Lung (tissue), 16 donors: ENCODE data around the gene MYBPH. TPM values are rescaled to one million over a fixed set of nuclear protein-coding genes. Genes with fewer than 3 reads are reported as not detected.

Source experiments
- ATAC-seq: fragments of 200-7000 bp; cut with Tn5 transposase; one replicate; pipeline ENCODE4 v1.9.1; 2020; ENCODE audit warnings: moderate number of reproducible peaks; ENCODE audit not compliant: insufficient read depth, low FRiP score
- DNase-seq, 3 donors: peaks; one replicate each; pipeline ENCODE4 v3.0.0-alpha.2; 2013 to 2017
- H3K27ac ChIP-seq, 2 donors: one replicate each; pipeline ENCODE4 v1.5.1; 2013; ENCODE audit warnings: mild to moderate bottlenecking in 2 of 2, moderate library complexity in 2 of 2, control low read depth in 1 of 2, inconsistent platforms in 1 of 2, low read depth in 1 of 2, low read length in 1 of 2
- H3K27me3 ChIP-seq, 3 donors: one replicate each; pipeline ENCODE4 v1.5.1; 2013; ENCODE audit warnings: low read length in 2 of 3; ENCODE audit not compliant: control insufficient read depth in 3 of 3, insufficient read depth in 3 of 3
- H3K36me3 ChIP-seq, 4 donors: one replicate each; pipeline ENCODE4 v1.5.1; 2013; ENCODE audit warnings: low read length in 4 of 4, mild to moderate bottlenecking in 1 of 4, moderate library complexity in 1 of 4; ENCODE audit not compliant: control insufficient read depth in 4 of 4, insufficient read depth in 4 of 4
- H3K4me1 ChIP-seq, 5 donors: one replicate each; pipeline ENCODE4 v1.5.1; 2013; ENCODE audit warnings: low read length in 5 of 5, mild to moderate bottlenecking in 2 of 5, moderate library complexity in 1 of 5; ENCODE audit not compliant: control insufficient read depth in 5 of 5, insufficient read depth in 5 of 5
- H3K4me3 ChIP-seq: one replicate; pipeline ENCODE4 v1.5.1; 2013; ENCODE audit warnings: mild to moderate bottlenecking, control low read depth, moderate library complexity
- H3K9ac ChIP-seq, 2 donors: one replicate each; pipeline ENCODE4 v1.5.1; 2013; ENCODE audit warnings: low read length in 2 of 2, control low read depth in 1 of 2; ENCODE audit not compliant: insufficient read depth in 1 of 2
- H3K9me3 ChIP-seq, 4 donors: one replicate each; pipeline ENCODE4 v1.5.1; 2013; ENCODE audit warnings: low read length in 3 of 4, mild to moderate bottlenecking in 1 of 4, moderate library complexity in 1 of 4; ENCODE audit not compliant: control insufficient read depth in 4 of 4, insufficient read depth in 3 of 4
- CTCF ChIP-seq: IDR thresholded peaks from 2 replicates; pipeline ENCODE4 v1.5.1; 2012; ENCODE audit warnings: mild to moderate bottlenecking; ENCODE audit errors: control extremely low read depth, extremely low read depth
- WGBS, 2 donors: extraction: QIAGEN DNeasy Blood & Tissue Kit; methylation state at CpG; one replicate each; pipeline ENCODE4 v1.1.7; 2013; 5-methylcytosine and 5-hydroxymethylcytosine counted together
- long read RNA-seq, 5 donors: transcript quantifications; one replicate each; lab custom pipeline, GENCODE V29; 2026
- polyA plus RNA-seq, 2 donors: library from polyadenylated mRNA; stranded (reverse); fragments of 200-250 nt; gene quantifications; one replicate each; pipeline ENCODE4 v1.2.1, GENCODE V29; 2013
- total RNA-seq, 2 donors: library from RNA; depleted of rRNA in 1 of 2; stranded (reverse); fragments of >200 nt in 1 of 2; gene quantifications; one replicate each; pipeline ENCODE4 v1.2.1, GENCODE V29; 2014 to 2021
- donor health status: control.
- donor health status: control.
- donor health status: Bipolar disorder and iron deficiency.
- donor health status: healthy.
- donor health status: DM: yes; HTN: yes; CAD: no.

MYBPH gene
- total RNA-seq = not detected
- polyA plus RNA-seq = under 1 TPM; 0.16 to 0.41 TPM
- long read RNA-seq, donor 1 = 0 reads
- long read RNA-seq, donor 2 = 0 reads
- long read RNA-seq, donor 3 = 0 reads
- long read RNA-seq, donor 4 = 0 reads
- long read RNA-seq, donor 5 = 0 reads

GRCh38 chr1:203175237-203175826 lies at the start of gene MYBPH:
TSS of gene MYBPH (minus strand) at chr1:203175826. CDS start at chr1:203175755, 71 bp downstream.
- no peaks in the 10 kb centered on the region for H3K27me3 ChIP-seq
- DNase-seq (no peak), ATAC-seq (no peak)
- no peaks in the 10 kb centered on the region for H3K9me3 ChIP-seq
- H3K9ac ChIP-seq = no peak within 1 kb of the TSS
- TF ChIP-seq CTCF = no peak
- no peak within 1 kb of the TSS for H3K4me3 ChIP-seq
- peaks cover 0 to 9% (median 2%) of the 10 kb centered on the region in 5 donors for H3K4me1 ChIP-seq
- H3K36me3 ChIP-seq = no peaks in the 10 kb centered on the region
- no peak within 1 kb of the TSS for H3K27ac ChIP-seq
- WGBS, 2 donors = 79 to 84% methylated on average over 5 of the region's 5 CpGs

- ATAC-seq = no peak
- Histone ChIP-seq H3K27ac (no peak overlapping the region), H3K4me3 (no peak overlapping the region), H3K36me3 (no peaks in the 10 kb centered on the region), H3K27me3 (peaks cover 0 to 20% (median 6%) of the 10 kb centered on the region in 3 donors), H3K4me1 (no peaks in the 10 kb centered on the region), H3K9ac (no peak overlapping the region), H3K9me3 (no peaks in the 10 kb centered on the region)
- DNase-seq = no peak
- 43 to 65% methylated on average over 4 of the region's 4 CpGs for WGBS, 2 donors
- TF ChIP-seq CTCF = no peak
Observed at GRCh38 chr1:203225071-203225470, 49.4 kb upstream of the MYBPH start.

- ATAC-seq = no peak
- no peak overlapping the region for H3K4me3 ChIP-seq
Observed at GRCh38 chr1:203223012-203223775, 47.6 kb upstream of the MYBPH start.

More at GRCh38 chr1:203223012-203223775, 47.6 kb upstream of the MYBPH start:
- no peaks in the 10 kb centered on the region for H3K36me3 ChIP-seq
- DNase-seq = no peak
- H3K4me1 ChIP-seq = no peaks in the 10 kb centered on the region
- H3K27ac ChIP-seq = no peak overlapping the region
- no peaks in the 10 kb centered on the region for H3K9me3 ChIP-seq
- peaks cover 0 to 23% (median 2%) of the 10 kb centered on the region in 3 donors for H3K27me3 ChIP-seq
- 86 to 93% methylated on average over 18 of the region's 18 CpGs for WGBS, 2 donors
- no peak overlapping the region for H3K9ac ChIP-seq
- no peak for TF ChIP-seq CTCF
